Lung (tissue), 12 donors: ENCODE data around the gene GRID2. TPM values are rescaled to one million over a fixed set of nuclear protein-coding genes. Genes with fewer than 3 reads are reported as not detected.

ENCODE experiments used
- ATAC-seq: fragments of 200-7000 bp; cut with Tn5 transposase; one replicate; pipeline ENCODE4 v1.9.1; 2020; ENCODE audit warnings: moderate number of reproducible peaks; ENCODE audit not compliant: insufficient read depth, low FRiP score
- DNase-seq, 3 donors: peaks; one replicate each; pipeline ENCODE4 v3.0.0-alpha.2; 2013 to 2017
- H3K27ac ChIP-seq, 2 donors: one replicate each; pipeline ENCODE4 v1.5.1; 2013; ENCODE audit warnings: mild to moderate bottlenecking in 2 of 2, moderate library complexity in 2 of 2, control low read depth in 1 of 2, inconsistent platforms in 1 of 2, low read depth in 1 of 2, low read length in 1 of 2
- H3K27me3 ChIP-seq, 3 donors: one replicate each; pipeline ENCODE4 v1.5.1; 2013; ENCODE audit warnings: low read length in 2 of 3; ENCODE audit not compliant: control insufficient read depth in 3 of 3, insufficient read depth in 3 of 3
- H3K36me3 ChIP-seq, 4 donors: one replicate each; pipeline ENCODE4 v1.5.1; 2013; ENCODE audit warnings: low read length in 4 of 4, mild to moderate bottlenecking in 1 of 4, moderate library complexity in 1 of 4; ENCODE audit not compliant: control insufficient read depth in 4 of 4, insufficient read depth in 4 of 4
- H3K4me1 ChIP-seq, 5 donors: one replicate each; pipeline ENCODE4 v1.5.1; 2013; ENCODE audit warnings: low read length in 5 of 5, mild to moderate bottlenecking in 2 of 5, moderate library complexity in 1 of 5; ENCODE audit not compliant: control insufficient read depth in 5 of 5, insufficient read depth in 5 of 5
- H3K4me3 ChIP-seq: one replicate; pipeline ENCODE4 v1.5.1; 2013; ENCODE audit warnings: mild to moderate bottlenecking, control low read depth, moderate library complexity
- H3K9ac ChIP-seq, 2 donors: one replicate each; pipeline ENCODE4 v1.5.1; 2013; ENCODE audit warnings: low read length in 2 of 2, control low read depth in 1 of 2; ENCODE audit not compliant: insufficient read depth in 1 of 2
- H3K9me3 ChIP-seq, 4 donors: one replicate each; pipeline ENCODE4 v1.5.1; 2013; ENCODE audit warnings: low read length in 3 of 4, mild to moderate bottlenecking in 1 of 4, moderate library complexity in 1 of 4; ENCODE audit not compliant: control insufficient read depth in 4 of 4, insufficient read depth in 3 of 4
- CTCF ChIP-seq: IDR thresholded peaks from 2 replicates; pipeline ENCODE4 v1.5.1; 2012; ENCODE audit warnings: mild to moderate bottlenecking; ENCODE audit errors: control extremely low read depth, extremely low read depth
- WGBS, 2 donors: extraction: QIAGEN DNeasy Blood & Tissue Kit; methylation state at CpG; one replicate each; pipeline ENCODE4 v1.1.7; 2013; 5-methylcytosine and 5-hydroxymethylcytosine counted together
- polyA plus RNA-seq, 2 donors: library from polyadenylated mRNA; stranded (reverse); fragments of 200-250 nt; gene quantifications; one replicate each; pipeline ENCODE4 v1.2.1, GENCODE V29; 2013
- total RNA-seq, 2 donors: library from RNA; depleted of rRNA in 1 of 2; stranded (reverse); fragments of >200 nt in 1 of 2; gene quantifications; one replicate each; pipeline ENCODE4 v1.2.1, GENCODE V29; 2014 to 2021
- donor health status: control.
- donor health status: control.
- donor health status: Bipolar disorder and iron deficiency.
- donor health status: healthy.
- donor health status: DM: yes; HTN: yes; CAD: no.

Gene GRID2
- total and polyA plus RNA-seq, 4 donors, result 0.09 to 1.3 TPM; not detected in 2

- no peak for TF ChIP-seq CTCF
- Histone ChIP-seq H3K4me1 (no peaks in the 10 kb centered on the region), H3K27ac (no peak overlapping the region), H3K27me3 (no peaks in the 10 kb centered on the region), H3K9ac (no peak overlapping the region), H3K36me3 (no peaks in the 10 kb centered on the region), H3K4me3 (no peak overlapping the region), H3K9me3 (peaks cover 0 to 20% (median 2%) of the 10 kb centered on the region in 4 donors)
- DNase-seq, result no peak
- 91 to 96% methylated on average over 1 of the region's 1 CpG for WGBS, 2 donors
- ATAC-seq, result no peak
Observed at GRCh38 chr4:92255920-92256244, 47.9 kb upstream of the GRID2 start.

- H3K9ac ChIP-seq, result no peak overlapping the region
- peaks cover 0 to 20% (median 2%) of the 10 kb centered on the region in 4 donors for H3K9me3 ChIP-seq
- DNase-seq (no peak), ATAC-seq (no peak)
- WGBS, 2 donors, result 34 to 45% methylated on average over 1 of the region's 1 CpG
- no peak overlapping the region for H3K4me3 ChIP-seq
- no peak for TF ChIP-seq CTCF
- H3K27ac ChIP-seq, result no peak overlapping the region
- H3K27me3 ChIP-seq, result no peaks in the 10 kb centered on the region
- no peaks in the 10 kb centered on the region for H3K36me3 ChIP-seq
- H3K4me1 ChIP-seq, result no peaks in the 10 kb centered on the region
Observed at GRCh38 chr4:92257931-92258857, 45.6 kb upstream of the GRID2 start.

- Histone ChIP-seq H3K9me3 (peaks cover 0 to 4% (median 0%) of the 10 kb centered on the region in 4 donors), H3K9ac (no peak overlapping the region), H3K4me1 (peaks cover 0 to 5% (median 0%) of the 10 kb centered on the region in 5 donors), H3K36me3 (no peaks in the 10 kb centered on the region), H3K27me3 (no peaks in the 10 kb centered on the region), H3K27ac (no peak overlapping the region), H3K4me3 (no peak overlapping the region)
- no peak for DNase-seq
- no peak for ATAC-seq
- 90 to 93% methylated on average over 2 of the region's 2 CpGs for WGBS, 2 donors
- TF ChIP-seq CTCF, result no peak
Observed at GRCh38 chr4:92261256-92261655, 42.5 kb upstream of the GRID2 start.

GRCh38 chr4:92262371-92262770, 41.4 kb upstream of the GRID2 start:
- H3K9ac ChIP-seq, result no peak overlapping the region
- no peak for TF ChIP-seq CTCF
- no peaks in the 10 kb centered on the region for H3K36me3 ChIP-seq
- 73 to 77% methylated on average over 2 of the region's 2 CpGs for WGBS, 2 donors
- no peak for DNase-seq
- H3K4me3 ChIP-seq, result no peak overlapping the region
- H3K9me3 ChIP-seq, result no peaks in the 10 kb centered on the region
- no peaks in the 10 kb centered on the region for H3K27me3 ChIP-seq
- no peak overlapping the region for H3K27ac ChIP-seq
- H3K4me1 ChIP-seq, result peaks cover 0 to 5% (median 0%) of the 10 kb centered on the region in 5 donors
- ATAC-seq, result no peak
